GM21526 (cell line): Measurements from ENCODE around the gene CLEC16A.

Experiments
- ATAC-seq: cut with Tn5 transposase; IDR thresholded peaks from one replicate; pipeline ENCODE4 v1.9.1; 2021; ENCODE audit warnings: moderate library complexity; ENCODE audit not compliant: unreplicated experiment, low FRiP score

CLEC16A gene

DNA sequence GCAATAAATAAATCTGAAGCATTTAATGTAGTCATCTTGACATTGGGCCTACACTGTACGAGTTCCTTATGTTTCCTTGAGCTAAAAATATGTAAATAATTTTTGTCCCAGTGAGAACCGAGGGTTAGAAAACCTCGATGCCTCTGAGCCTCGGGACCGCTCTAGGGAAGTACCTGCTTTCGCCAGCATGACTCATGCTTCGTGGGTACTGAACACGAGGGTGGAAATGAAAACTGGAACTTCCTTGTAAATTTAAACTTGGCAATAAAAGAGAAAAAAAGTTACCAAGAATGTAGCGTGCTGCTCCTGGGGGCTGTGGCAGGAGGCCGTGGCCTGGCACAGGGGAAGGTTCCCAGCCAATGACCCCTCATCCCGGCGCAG is 237.5 kb downstream of the CLEC16A start:
- ATAC-seq: no peak

DNA sequence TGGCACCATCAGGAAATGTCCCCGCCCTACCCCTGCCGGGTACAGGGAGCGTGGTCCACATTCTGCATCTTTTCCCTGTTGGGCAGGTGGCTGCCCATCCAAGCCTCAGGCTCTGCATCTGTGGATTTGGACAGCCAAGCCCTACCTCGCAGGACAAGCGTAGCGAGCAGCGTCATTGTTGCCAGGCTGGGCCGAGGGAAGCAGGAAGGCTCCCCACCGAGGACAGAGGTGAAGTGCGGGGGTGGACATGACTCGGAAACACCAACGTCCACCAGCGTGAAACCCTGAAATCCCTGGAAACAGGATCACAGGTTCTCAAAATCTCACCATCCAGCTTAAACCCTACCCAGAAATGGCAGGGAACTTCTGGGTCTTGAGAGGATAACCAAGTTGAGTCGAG is 238.0 kb downstream of the CLEC16A start:
- ATAC-seq: no peak

DNA sequence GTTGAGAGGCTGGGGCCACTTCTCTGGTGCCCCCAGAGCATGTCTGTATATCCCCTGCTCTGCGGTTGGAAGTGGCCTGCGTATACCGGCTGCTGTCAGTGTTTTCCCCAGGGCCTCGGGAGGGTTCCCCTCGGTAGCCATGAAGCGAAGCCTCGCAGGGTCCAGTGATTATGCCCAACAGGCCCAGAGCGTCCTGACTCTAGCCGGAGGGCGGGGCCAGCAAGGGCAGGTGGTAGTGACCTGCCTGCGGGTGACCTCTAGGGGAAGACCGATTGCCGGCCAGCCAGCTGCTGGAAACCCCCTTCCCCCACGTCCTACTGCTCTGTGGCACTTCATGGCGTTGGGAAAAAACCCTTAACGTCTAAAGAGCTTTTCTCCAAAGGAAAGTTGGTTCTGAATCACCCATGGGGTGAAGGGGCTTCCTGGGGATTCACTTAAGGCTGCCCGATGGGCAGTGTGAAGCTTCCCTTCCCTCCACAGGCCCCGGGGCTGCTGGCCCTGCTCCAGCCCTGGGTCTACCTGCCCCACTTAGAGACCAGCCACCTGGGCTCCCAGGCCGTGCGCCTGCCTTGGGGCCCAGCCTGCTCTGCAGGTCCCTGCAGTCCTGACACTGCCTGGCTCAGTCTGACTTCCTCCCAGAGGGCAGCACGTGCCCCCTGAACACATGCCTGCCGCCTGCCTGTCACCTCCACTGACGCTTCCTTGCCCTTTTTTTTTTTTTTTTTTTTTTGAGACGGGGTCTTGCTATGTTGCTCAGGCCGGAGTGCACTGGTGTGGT is 238.9 kb downstream of the CLEC16A start:
- no peak for ATAC-seq

DNA sequence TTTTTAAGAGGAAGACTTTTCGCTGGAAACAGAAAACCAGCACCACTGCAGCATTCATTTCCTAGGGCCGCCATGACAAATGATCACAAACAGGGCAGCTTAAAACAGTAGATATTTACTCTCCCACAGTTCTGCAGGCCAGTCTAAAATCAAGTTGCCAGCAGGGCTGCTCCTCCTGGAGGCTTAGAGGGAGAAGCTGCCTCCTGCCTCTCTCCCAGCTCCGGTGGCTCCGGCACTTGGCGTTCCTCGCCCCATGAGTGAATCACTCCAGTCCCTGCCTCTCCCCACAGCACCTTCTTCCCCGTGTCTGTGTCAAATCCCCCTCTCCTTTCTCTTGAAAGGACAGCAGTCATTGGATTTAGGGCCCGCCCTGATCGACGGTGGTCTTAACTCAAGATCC is 239.6 kb downstream of the CLEC16A start:
- ATAC-seq: no peak

DNA sequence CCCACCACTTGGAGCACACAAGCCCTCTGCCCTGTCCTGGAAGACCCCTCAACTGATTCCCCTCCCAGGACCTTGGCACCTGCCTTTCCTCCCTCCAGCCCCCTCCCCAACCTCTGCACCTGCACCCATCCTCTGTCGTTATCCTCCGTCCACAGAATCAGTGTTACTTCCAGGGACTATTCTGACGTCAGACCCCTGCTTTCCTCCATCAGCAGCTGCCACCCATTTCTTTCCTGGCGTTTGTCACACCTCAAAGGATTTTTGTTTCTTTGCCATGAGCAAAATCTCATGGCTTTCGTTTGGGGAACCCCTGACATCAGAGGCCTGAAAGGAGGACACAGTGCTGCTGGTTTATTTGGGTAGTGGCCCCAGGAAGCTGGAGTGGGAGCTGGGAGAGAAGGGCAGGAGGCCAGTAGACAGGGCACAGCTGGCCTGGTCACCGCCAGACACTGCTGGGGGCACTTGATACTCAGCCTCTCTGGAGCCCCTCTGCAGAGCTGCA is 243.2 kb downstream of the CLEC16A start:
- no peak for ATAC-seq

DNA sequence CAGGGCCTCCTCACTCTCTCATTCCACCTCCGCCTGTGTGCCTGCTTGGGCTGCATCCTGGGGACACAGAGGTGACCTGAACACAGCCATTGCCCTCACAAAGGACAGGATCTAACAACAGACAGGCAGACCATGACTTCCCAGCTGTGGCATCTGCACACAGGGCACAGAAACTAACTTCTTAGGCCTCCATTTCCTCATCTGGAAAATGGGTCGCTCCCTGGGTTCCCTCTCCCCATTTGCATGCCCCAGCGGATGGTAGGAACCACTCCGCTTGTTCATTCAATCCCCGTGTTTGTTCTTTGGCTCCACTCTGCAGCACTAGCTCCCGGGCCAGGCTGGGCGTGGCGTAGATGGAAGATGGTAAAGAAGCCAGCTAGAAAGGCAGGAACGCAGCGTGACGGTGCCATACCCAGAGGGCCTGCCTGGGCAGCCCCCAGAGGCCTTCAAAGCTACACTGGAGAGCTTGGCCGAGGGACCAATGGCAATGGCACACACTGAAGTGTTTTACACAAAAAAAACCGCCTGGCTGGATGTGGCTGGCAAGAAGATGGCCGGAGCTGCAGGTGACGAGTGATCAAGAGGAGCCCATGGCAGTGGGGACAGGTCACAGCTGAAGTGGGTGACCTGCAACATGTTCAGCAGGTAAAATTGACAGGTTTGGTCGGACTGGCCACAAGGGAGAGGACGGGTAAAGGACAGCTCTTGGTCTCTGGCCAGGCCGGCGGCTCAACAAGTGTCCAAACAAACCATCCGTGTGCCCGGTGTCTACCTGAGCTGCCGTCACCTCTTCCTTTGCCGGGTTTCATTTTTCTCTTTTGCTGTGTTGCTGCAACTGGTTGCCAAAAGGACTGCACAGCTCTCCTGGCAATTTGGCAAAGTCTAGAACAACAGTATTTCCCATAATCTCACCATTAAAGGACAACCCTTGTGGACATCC is 244.7 kb downstream of the CLEC16A start:
- no peak for ATAC-seq

DNA sequence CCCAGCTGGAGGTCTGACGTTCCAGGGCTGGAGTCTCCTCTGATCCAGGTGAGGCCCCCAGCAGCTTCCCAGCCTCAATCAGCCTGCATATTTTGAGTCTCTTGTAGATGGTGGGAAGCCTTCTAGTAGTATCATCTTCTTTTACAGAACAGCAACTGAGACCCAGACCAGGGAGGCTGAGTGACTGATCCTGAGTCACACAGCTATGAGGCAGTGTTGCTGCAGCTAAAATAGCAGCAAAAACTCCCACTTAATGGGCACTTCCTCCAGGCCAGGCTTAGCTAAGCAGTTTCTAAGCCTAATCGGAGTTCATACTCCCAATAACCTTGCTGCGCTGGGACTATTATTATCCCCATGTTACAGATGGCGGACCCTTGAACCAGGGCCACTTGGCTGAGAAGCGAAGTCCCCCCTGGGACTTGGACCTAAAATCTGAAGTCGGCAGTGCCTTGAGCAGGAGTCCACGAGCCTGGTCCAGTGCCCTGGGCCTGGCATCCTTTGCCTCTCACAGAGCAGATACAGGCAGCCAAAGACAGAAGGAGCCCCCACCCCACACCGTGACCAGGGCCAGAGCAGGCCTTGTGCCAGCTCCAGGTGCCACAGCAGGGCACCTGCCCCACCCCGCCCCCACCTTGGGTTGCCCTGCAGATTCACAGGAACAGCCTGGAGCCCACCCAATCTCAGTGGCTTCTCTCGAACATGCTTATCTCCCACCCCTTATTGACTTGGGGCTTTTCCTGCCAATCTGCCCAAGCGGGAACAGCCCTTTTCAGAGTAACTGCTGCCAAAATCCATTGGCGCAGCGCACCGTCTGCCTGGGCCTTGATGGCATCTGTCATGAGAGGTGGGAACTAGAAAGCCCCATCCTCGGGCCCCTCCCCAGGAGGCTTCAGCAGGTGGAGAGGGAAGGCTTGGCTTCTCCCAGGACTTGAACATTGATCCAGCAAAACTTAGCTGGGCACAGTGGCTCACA is 246.5 kb downstream of the CLEC16A start:
- ATAC-seq: no peak

DNA sequence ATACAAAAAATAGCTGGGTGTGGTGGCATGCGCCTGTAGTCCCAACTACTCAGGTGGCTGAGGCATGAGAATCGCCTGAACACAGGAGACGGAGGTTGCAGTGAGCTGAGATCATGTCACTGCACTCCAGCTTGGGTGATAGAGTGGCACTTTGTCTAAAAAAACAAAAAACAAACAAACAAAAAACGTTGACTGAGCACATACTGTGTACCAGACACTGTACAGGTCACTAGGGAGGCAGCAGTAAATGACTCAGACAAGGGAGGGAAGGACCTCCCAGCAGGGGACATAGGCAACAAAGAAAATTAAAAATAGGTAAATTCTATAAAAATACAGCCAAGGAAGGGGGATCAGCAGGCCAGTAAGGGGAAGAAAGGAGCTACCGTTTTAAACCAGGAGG is 247.3 kb downstream of the CLEC16A start:
- ATAC-seq: no peak

DNA sequence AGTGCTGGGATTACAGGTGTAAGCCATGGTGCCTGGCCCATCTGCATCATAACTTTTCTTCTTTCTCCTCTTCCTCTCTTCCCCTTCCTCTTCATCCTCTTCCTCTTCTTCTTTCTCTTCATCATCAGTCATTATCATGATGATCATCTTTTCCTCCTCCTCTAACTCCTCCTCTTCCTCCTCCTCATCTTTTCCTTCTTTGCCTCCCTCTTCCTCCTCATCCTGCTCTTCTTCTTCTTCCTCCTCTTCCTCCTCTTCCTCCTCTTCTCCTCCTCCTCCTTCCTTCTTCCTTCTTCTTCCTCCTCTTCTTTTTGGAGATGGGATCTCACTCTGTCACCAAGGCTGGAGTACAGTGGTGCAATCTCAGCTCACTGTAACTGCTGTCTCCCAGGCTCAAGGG is 249.1 kb downstream of the CLEC16A start:
- no peak for ATAC-seq

DNA sequence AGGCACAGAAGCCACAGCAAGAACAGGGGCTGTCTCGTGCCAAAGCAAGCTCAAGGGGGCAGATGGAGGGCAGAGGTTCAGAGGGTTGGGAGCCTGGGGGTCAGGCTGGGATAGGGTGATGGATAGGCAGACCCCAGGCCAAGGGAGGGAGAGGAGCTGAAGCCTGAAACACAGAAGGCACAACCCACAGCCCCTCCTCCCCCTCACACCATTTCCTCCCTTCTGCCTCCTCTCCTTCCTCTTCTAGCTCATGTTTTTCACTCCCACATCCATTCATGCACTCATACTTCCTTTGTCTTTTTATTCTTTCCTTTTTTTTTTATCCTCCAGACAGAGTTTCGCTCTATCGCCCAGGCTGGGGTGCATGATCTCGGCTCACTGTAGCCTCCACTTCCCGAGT is 250.5 kb downstream of the CLEC16A start:
- ATAC-seq: no peak

DNA sequence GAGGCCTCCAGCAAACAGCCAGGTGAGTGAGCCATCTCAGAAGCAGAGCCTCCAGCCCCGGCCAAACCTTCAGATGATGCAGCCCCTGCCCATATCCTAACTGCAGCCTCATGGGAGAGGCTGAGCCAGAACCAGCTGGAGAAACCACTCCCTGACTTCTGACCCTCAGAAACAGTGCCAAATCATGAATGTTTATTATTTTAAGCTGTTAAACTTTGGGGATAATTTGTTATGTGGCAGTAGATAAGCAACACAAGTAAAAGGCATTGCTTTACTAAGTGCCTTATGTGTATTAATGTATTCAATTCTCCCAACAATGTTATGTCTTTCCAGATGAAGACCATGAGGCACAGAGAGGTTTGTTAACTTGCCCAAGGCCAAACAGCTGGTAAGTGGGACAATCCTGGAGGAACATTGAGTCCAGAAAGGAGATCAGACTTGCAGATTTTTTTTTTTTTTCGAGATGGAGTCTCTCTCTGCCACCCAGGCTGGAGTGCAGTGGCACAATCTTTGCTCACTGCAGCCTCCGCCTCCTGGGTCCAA is 252.0 kb downstream of the CLEC16A start:
- ATAC-seq: no peak

DNA sequence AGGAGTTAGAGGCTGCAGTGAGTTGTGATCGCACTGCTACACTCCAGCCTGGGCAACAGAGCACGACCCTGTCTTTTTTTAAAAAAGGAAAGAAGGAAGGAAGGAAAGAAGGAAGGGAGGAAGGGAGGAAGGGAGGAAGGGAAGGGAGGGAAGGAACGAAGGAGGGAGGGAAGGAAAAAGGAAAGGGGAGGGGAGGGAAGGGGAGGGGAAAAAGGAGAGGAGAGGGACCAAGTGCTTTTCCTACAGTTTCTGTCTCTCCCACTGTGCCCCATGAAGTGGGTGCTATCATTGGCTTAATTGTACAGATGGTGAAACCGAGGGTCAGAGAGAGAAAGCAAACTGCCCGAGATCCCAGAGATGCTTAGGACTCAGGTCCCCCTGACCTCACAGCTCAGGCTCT is 254.0 kb downstream of the CLEC16A start:
- ATAC-seq: no peak

DNA sequence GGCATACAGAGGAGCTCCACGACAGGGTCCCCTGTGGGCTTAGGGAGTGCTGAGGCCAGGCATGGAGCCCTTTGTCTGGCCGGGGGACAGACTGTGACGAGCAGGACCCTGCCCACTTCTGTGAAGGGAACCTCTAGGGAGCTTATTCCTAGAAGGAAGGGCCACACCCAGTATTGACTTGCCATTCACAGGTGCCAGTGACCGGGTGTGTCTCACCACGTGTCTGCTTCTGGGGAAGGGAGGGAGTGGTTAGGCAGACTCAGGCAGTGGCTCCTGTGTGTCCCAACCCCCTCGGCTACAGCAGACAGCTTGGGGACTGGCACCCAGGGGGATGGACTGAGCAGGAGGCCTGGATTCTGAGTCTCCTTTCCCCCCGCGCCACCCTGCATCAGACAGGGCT is 254.5 kb downstream of the CLEC16A start:
- no peak for ATAC-seq

DNA sequence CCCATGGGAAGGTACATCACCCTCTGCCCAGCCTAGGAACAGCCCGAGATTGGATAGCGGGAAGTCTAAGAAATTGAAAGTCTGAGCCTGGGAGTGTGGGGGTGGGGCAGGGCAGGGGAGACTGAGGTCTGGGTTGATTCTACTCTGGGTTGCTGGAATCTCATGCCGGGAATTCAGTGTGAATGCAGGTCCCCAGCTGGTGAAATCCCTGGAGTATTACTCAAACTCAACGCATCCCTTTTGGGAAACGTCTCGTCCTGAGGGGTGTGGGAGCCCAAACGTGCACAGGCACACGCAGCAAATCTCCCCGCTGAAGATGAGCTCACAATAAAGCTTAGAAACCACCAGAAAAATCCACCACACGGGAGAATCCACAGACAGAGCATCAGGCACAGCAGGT is 256.2 kb downstream of the CLEC16A start:
- no peak for ATAC-seq

DNA sequence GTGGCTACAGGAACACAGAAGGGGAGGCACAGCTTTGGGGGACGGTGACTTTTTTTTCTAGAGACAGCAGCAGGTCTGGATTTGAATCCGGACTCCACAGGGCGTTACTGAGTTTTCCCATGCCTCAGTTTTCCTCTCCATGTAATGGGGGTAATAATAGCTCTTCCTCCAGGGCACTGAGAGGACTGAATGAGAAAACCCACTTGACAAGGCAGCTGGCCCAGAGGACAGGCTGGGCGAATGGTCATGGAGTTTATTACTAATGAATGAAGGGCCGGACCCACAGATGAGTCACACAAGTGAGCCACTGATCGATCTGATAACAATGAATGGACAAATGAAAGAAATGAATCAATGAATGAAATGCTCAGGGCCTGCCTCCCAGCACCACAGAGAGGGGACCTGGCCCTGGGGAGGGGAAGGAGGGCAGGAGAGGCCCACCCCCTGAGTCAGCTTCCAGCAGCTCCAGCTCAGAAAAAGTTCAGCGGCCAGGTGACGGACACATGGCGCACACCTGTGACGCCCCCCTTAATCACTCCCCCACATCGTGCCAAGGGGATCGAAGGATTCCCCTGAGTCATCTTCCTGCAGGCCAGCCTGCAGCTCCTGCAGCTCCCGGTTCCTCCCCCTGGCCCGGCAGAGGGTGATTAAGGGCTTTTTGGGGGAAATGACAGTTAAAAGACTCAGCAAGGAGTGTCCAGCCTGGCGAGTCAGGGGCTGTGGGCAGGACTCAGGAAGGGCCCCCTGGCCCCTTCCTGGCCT is 257.3 kb downstream of the CLEC16A start:
- no peak for ATAC-seq

DNA sequence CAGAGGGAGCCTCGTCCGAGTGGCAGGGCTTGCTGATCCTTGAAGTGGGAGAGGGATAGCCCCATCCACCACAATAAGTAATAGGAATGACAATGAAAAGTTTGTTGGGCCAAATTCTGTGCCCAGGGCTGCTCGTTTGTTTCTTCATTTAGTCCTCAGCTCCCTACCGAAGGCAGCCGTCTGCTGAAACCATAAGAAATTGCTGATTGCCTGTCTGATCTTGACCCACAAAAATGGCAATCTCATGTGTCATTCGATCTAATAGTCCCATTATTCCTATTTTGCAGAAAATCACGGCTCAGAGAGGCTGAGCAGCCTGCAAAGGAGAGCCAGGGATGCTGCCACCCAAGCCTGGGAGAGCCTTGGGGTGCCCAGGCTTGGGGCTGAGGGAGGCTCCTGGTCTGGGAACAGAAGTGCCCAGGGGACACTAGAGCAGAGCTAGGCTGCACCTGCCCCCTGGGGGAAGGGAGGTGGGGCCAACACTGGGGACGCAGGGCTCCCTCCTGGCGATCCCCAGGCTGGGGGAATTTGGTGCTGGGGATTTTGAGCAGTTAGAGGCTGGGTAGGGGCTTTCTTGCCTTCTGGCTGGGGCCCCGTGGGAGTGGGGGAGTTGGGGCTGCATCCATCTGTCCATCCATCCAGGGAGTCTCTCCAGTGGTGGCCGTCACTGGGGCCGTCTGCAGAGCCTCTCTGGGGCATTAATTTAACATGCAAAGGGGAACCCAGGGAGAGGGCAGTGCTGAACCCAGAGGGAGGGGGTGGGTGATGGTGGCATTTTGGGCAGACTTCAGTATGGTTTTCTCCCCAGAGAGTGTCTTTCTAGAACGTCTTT is 258.1 kb downstream of the CLEC16A start:
- ATAC-seq: no peak

DNA sequence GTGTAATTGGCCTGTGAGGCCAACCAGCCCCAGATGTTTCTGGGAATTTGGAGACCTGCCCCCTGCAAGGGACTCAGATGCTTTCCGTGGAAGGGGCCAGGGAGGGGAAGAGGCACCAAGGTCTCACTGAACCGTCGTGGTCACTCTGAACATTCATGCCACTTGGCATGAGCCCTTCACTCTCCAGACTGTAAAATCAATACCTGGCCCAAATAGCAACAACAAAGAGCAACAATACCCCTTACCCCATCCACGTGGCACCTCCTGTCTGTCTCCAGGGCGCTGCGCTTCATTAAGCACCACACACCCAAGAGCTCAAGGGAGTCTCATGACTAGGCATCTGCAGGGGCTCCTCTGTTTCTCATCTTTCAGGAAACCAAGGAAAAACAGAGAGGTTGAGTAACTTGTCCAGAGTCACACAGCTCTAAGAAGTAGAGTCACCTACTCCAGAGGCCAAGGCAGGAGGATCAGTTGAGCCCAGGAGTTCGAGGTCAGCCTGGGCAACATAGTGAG is 258.8 kb downstream of the CLEC16A start:
- ATAC-seq: no peak

DNA sequence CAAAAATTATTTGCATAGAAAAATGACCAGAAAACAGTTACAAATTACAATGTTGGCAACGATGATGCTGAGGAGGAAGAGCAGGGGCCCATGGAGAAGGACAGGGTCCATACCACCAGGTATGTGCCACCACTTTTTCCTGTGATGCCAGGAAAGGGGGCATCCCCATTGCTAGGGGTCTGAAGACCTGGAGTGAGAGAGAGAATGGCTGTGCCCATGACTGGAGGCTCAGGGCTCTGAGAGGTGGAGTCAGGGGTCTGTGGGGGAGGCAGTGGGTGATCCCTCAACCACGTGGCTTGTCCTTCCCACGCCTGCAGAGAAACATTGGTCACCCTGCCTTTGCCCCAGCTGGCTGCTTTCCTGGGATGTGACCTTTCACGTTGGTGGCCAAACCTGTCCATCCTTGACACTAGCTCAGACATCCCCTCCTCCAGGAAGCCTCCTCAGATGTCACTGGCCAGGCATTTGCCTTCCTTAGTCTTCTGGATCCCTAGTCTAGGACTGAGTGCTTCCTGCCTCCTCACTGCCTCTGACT is 260.2 kb downstream of the CLEC16A start:
- no peak for ATAC-seq
